Measurements from ENCODE around the gene PCSK2. TPM values are rescaled to one million over a fixed set of nuclear protein-coding genes. Genes with fewer than 3 reads are reported as not detected.

Gene PCSK2
- polyA plus RNA-seq, 2 of the 4 experiments (the other 2 are of a cell fraction) = 0.01 TPM; not detected in 1

DNA sequence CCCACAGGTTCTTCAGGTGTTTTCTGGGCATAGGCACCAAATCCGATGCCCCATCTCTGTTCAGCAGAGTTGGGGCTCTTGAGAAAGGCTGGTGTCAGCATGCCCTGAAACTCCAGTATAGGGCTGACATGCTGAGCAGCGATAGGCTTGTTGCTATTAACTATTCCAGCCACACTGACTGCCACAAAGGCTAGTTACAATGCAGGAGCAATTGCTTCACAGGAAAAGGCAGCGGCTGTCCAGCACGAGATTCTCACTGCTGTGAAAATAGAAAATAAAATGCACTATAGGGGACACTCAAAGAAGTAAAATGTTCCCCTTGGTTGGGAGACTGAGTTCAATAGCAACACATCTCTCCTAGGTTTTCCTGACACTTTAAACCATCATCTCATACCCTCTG is 191.9 kb downstream of the PCSK2 start:
- TF ChIP-seq POLR2A (IDR thresholded peaks at IDR 0.05; ENCODE audit: low read length) (no peak), FOSB (CRISPR knock-in tag; IDR thresholded peaks at IDR 0.05) (no peak), ZSCAN20 (CRISPR knock-in tag; IDR thresholded peaks at IDR 0.05) (no peak), SREBF2 (IDR thresholded peaks at IDR 0.05) (no peak), NPAS2 (CRISPR knock-in tag; IDR thresholded peaks at IDR 0.05; ENCODE audit: borderline replicate concordance) (no peak), SMC3 (IDR thresholded peaks at IDR 0.05) (no peak), PHF8 (IDR thresholded peaks at IDR 0.05; ENCODE audit: borderline replicate concordance, low read depth) (no peak), RFX5 (IDR thresholded peaks at IDR 0.05) (no peak), NFE2L2 (conservative IDR thresholded peaks at IDR 0.05; ENCODE audit: low read length) (no peak)
- TF ChIP-seq, protein P1, sequence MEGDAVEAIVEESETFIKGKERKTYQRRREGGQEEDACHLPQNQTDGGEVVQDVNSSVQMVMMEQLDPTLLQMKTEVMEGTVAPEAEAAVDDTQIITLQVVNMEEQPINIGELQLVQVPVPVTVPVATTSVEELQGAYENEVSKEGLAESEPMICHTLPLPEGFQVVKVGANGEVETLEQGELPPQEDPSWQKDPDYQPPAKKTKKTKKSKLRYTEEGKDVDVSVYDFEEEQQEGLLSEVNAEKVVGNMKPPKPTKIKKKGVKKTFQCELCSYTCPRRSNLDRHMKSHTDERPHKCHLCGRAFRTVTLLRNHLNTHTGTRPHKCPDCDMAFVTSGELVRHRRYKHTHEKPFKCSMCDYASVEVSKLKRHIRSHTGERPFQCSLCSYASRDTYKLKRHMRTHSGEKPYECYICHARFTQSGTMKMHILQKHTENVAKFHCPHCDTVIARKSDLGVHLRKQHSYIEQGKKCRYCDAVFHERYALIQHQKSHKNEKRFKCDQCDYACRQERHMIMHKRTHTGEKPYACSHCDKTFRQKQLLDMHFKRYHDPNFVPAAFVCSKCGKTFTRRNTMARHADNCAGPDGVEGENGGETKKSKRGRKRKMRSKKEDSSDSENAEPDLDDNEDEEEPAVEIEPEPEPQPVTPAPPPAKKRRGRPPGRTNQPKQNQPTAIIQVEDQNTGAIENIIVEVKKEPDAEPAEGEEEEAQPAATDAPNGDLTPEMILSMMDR (IDR thresholded peaks at IDR 0.05) = no peak
- Histone ChIP-seq H3K4me2 (no peak overlapping the region), H3K4me3 (no peak overlapping the region), H3K4me1 (no peaks in the 10 kb centered on the region), H3K27ac (no peak overlapping the region), H3K9me3 (0 out of 3 replicates have a peak, but pooled peaks cover 2% of the 10 kb centered on the region)
- no peak for DNase-seq (ENCODE audit: low read depth in 1 of 2, low spot score in 1 of 2)
- no peak for ATAC-seq
- no peak for FAIRE-seq
- ChIA-PET POLR2A (no interaction called here), CTCF (interaction anchor here (7.3 kb wide), 1 partner anchor 14 kb away, joined by 80 read pairs; no protein-coding TSS in a partner anchor)
- 3% methylated on average over 4 of the region's 4 CpGs for WGBS (ENCODE audit: missing lambda C conversion rate)

DNA sequence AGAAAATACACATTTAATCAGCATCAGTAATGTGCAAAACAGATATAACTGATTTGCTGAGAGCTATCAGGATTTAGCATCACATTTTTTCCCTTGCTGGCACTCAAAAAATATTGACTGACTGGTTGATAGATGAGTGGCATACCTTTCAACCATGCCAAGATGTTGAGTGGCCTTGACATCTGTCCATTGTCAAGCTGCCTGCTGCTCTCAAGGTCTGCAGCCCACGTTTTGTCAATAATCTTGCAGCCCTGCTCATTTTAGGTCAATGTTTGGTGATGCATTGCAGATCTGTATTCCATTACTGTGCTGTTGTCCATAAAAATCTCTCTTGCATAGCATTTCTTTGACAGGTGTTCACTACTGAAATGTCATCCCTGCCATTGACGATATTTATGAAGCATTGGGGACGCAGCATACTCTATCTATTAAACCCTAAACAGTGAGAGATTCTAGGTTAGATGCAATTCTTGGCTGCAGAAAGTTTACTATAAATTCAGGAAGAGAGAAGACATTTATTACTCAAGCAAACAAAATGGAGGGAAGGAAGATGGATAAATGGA is 192.7 kb downstream of the PCSK2 start:
- DNase-seq (ENCODE audit: low read depth in 1 of 2, low spot score in 1 of 2) = no peak

DNA sequence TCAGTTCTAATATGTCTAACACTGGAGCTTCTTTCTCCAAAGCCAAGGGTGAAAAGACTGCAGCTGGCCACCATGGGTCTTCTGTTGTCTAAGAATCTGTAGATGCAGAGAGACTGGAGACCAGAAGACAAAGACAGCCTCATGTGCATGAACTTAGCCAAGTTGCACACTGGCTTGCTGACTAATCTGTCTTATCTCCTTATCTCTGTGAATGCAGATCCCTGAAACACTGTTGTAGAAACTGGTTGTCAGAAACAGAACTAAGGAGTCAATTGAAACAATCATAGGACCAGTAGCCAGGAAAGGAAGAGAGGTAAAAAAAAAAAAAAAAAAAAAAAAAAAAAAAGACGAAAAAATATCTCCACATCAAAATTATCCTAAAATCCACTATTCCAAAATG is 194.7 kb downstream of the PCSK2 start:
- WGBS (ENCODE audit: missing lambda C conversion rate) = 3% methylated on average over 1 of the region's 1 CpG
- no peaks in the 10 kb centered on the region for H3K4me1 ChIP-seq
- CTCF ChIA-PET = interaction anchor here (0.6 to 7.3 kb wide), 4 partner anchors 10 to 618 kb away, joined by 3 to 80 read pairs (median 4); no protein-coding TSS in a partner anchor
- no peaks in the 10 kb centered on the region for H3K9me3 ChIP-seq
- peak; percentile 51 for FAIRE-seq
- H3K4me2 ChIP-seq = no peak overlapping the region
- TF ChIP-seq FOXS1 (CRISPR knock-in tag; IDR thresholded peaks at IDR 0.05) (no peak), SREBF2 (IDR thresholded peaks at IDR 0.05) (no peak), TP53 (CRISPR knock-in tag; IDR thresholded peaks at IDR 0.05) (no peak), RNF2 (IDR thresholded peaks at IDR 0.05; ENCODE audit: borderline replicate concordance, low read depth) (no peak), ZFP36 (IDR thresholded peaks at IDR 0.05; ENCODE audit: borderline replicate concordance, partially characterized antibody) (no peak), ZSCAN20 (CRISPR knock-in tag; IDR thresholded peaks at IDR 0.05) (no peak), RCOR1 (IDR thresholded peaks at IDR 0.05; ENCODE audit: low read depth, low read length) (no peak), FOSL2 (IDR thresholded peaks at IDR 0.05) (no peak), FOSL2 (CRISPR knock-in tag; IDR thresholded peaks at IDR 0.05) (no peak), KDM5A (IDR thresholded peaks at IDR 0.05) (no peak), SMC3 (IDR thresholded peaks at IDR 0.05) (no peak), GATA3 (IDR thresholded peaks at IDR 0.05; ENCODE audit: borderline replicate concordance) (no peak), HOXB13 (CRISPR knock-in tag; IDR thresholded peaks at IDR 0.05; ENCODE audit: low read depth) (no peak), FOSB (CRISPR knock-in tag; IDR thresholded peaks at IDR 0.05) (no peak)
- TF ChIP-seq, protein P2, sequence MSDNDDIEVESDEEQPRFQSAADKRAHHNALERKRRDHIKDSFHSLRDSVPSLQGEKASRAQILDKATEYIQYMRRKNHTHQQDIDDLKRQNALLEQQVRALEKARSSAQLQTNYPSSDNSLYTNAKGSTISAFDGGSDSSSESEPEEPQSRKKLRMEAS (IDR thresholded peaks at IDR 0.05) = no peak
- TF ChIP-seq, protein P3, sequence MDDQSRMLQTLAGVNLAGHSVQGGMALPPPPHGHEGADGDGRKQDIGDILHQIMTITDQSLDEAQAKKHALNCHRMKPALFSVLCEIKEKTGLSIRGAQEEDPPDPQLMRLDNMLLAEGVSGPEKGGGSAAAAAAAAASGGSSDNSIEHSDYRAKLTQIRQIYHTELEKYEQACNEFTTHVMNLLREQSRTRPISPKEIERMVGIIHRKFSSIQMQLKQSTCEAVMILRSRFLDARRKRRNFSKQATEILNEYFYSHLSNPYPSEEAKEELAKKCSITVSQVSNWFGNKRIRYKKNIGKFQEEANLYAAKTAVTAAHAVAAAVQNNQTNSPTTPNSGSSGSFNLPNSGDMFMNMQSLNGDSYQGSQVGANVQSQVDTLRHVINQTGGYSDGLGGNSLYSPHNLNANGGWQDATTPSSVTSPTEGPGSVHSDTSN (IDR thresholded peaks at IDR 0.05) = no peak
- POLR2A ChIA-PET = no interaction called here
- H3K27ac ChIP-seq = no peak overlapping the region
- H3K4me3 ChIP-seq = no peak overlapping the region
- no peak for DNase-seq (ENCODE audit: low read depth in 1 of 2, low spot score in 1 of 2)
- ATAC-seq = no peak

More for the DNA sequence above, 192.7 kb downstream of the PCSK2 start:
- Histone ChIP-seq H3K4me3 (no peak overlapping the region), H3K4me2 (no peak overlapping the region), H3K27ac (no peak overlapping the region), H3K9me3 (0 out of 3 replicates have a peak, but pooled peaks cover 2% of the 10 kb centered on the region), H3K4me1 (no peaks in the 10 kb centered on the region)
- WGBS (ENCODE audit: missing lambda C conversion rate) = 2% methylated on average over 3 of the region's 3 CpGs
- ChIA-PET POLR2A (no interaction called here), CTCF (interaction anchor here (7.3 kb wide), 1 partner anchor 13 kb away, joined by 80 read pairs; no protein-coding TSS in a partner anchor)
- no peak for ATAC-seq
- no peak for TF ChIP-seq HEYL (CRISPR knock-in tag; IDR thresholded peaks at IDR 0.05)
- TF ChIP-seq, protein P4, sequence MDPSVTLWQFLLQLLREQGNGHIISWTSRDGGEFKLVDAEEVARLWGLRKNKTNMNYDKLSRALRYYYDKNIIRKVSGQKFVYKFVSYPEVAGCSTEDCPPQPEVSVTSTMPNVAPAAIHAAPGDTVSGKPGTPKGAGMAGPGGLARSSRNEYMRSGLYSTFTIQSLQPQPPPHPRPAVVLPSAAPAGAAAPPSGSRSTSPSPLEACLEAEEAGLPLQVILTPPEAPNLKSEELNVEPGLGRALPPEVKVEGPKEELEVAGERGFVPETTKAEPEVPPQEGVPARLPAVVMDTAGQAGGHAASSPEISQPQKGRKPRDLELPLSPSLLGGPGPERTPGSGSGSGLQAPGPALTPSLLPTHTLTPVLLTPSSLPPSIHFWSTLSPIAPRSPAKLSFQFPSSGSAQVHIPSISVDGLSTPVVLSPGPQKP (IDR thresholded peaks at IDR 0.05; ENCODE audit: low read depth, low read length) = no peak
- no peak for TF ChIP-seq CBX8 (IDR thresholded peaks at IDR 0.05)
- no peak for TF ChIP-seq CHD4 (IDR thresholded peaks at IDR 0.05; ENCODE audit: borderline replicate concordance)
- no peak for TF ChIP-seq FOSB (CRISPR knock-in tag; IDR thresholded peaks at IDR 0.05)
- no peak for TF ChIP-seq EP300 (IDR thresholded peaks at IDR 0.05)
- TF ChIP-seq SMC3 (IDR thresholded peaks at IDR 0.05) = no peak
- TF ChIP-seq NFE2L2 (conservative IDR thresholded peaks at IDR 0.05; ENCODE audit: low read length) = no peak
- TF ChIP-seq RCOR1 (IDR thresholded peaks at IDR 0.05; ENCODE audit: low read depth, low read length) = no peak
- FAIRE-seq = peak; percentile 18

All from A549 (cell line).